Fibroblast of mammary gland (primary cell): ENCODE data around the gene DOK6.

Source experiments
- DNase-seq: peaks from one replicate; pipeline ENCODE4 v3.0.0-alpha.2; 2010; ENCODE audit warnings: low read depth
- H3K4me3 ChIP-seq: 2 replicates; pipeline ENCODE4 v1.5.1; 2011; ENCODE audit warnings: low read depth, mild to moderate bottlenecking, low read length, moderate library complexity; ENCODE audit not compliant: control insufficient read depth
- CTCF ChIP-seq: conservative IDR thresholded peaks from 2 replicates; pipeline ENCODE4 v1.5.1; 2011; ENCODE audit warnings: low read depth, low read length, inconsistent platforms; ENCODE audit not compliant: control insufficient read depth, insufficient read depth

Gene DOK6

GRCh38 chr18:69480460-69480859 is 79.8 kb downstream of the DOK6 start:
- no peak for DNase-seq
- TF ChIP-seq CTCF = no peak
- H3K4me3 ChIP-seq = no peak overlapping the region

GRCh38 chr18:69483574-69483973 is 82.9 kb downstream of the DOK6 start:
- no peak for TF ChIP-seq CTCF
- H3K4me3 ChIP-seq = no peak overlapping the region
- no peak for DNase-seq

GRCh38 chr18:69484699-69485396 is 84.2 kb downstream of the DOK6 start:
- H3K4me3 ChIP-seq = no peak overlapping the region
- peak; percentile 55 for TF ChIP-seq CTCF
- peak; percentile 73 for DNase-seq

- no peak overlapping the region for H3K4me3 ChIP-seq
- no peak for TF ChIP-seq CTCF
- DNase-seq = no peak
Observed at GRCh38 chr18:69487488-69488394, 87.1 kb downstream of the DOK6 start.

- DNase-seq = no peak
- no peak for TF ChIP-seq CTCF
- H3K4me3 ChIP-seq = no peak overlapping the region
Observed at GRCh38 chr18:69490072-69490471, 89.4 kb downstream of the DOK6 start.

- peak; percentile 66 for DNase-seq
- TF ChIP-seq CTCF = no peak
- H3K4me3 ChIP-seq = no peak overlapping the region
Observed at GRCh38 chr18:69490813-69491212, 90.1 kb downstream of the DOK6 start.
